Measurements from ENCODE around the gene NPC1.
"Not testable (repeated sequence)": the region's sequence is repeated elsewhere in the genome, so short reads cannot be mapped to it uniquely, and the experiment has no call there.

The NPC1 gene

DNA sequence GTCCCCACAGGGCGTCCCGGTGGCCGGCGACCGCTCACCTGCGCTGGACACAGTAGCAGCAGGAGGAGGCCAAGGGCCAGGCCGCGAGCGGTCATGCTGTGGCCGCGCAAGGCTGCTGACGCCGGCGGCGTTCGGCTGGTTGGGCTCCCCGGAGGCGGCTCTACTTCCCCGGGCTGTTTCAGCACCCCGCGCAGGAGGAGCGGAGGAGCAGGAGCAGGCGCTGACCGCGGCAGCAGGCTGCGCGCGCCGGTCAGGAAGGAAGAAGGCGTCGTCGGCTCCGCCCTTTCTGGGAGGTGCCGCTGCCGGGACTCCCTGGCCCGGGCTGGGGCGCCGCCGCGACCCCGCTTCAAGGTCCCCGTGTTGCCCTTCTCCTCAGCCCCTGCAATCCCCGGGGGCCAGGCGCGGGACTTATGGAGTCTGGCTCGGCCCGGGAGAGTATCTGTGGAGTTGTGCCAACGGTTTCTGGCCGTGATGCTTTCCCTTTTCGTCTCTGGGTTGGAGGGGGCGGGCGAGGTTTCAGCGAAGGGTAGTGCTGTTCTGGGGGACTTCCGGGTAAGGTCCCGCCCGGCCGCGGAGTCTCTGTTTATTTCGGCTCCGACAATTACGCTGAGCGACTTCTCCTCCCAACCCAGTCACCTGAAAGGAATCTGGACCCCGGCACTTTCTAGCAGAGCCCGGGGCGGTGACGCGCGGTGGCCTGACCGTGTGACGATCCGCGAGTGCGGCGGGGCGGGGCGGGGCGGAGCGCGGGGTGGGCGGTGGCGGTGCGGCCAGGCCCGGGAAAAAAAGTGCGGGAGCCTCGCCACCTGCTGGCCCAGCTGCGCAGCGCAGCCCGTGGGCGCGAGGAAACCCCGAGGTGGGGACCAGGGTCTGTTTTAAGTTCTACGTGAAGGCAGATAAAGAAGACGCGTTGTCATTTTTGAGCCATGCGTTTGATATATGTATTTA lies at the start of gene NPC1:
Gene NPC1 (minus strand): TSS at position 258 of the 948 bp plus-strand sequence. CDS start 163 bp downstream, at position 95.
- peak; percentile 79 to 91 (median 85) for DNase-seq (ENCODE audit: low read depth in 3 of 3)

DNA sequence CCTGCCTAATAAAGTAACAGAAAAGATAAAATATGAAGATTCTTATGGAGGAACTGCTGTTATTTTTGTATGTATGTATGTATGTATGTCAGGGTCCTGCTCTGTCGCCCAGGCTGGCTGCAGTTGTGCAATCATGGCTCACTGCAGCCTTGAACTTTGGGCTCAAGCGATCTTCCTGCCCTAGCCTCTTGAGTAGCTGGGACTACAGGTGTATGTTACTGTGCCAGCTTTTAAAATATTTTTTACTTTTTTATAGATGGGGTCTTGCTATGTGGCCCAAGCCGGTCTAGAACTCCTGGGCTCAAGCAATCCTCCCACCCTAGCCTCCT lies 49.7 kb upstream of the NPC1 start:
- no peak for DNase-seq (ENCODE audit: low read depth in 3 of 3)

DNA sequence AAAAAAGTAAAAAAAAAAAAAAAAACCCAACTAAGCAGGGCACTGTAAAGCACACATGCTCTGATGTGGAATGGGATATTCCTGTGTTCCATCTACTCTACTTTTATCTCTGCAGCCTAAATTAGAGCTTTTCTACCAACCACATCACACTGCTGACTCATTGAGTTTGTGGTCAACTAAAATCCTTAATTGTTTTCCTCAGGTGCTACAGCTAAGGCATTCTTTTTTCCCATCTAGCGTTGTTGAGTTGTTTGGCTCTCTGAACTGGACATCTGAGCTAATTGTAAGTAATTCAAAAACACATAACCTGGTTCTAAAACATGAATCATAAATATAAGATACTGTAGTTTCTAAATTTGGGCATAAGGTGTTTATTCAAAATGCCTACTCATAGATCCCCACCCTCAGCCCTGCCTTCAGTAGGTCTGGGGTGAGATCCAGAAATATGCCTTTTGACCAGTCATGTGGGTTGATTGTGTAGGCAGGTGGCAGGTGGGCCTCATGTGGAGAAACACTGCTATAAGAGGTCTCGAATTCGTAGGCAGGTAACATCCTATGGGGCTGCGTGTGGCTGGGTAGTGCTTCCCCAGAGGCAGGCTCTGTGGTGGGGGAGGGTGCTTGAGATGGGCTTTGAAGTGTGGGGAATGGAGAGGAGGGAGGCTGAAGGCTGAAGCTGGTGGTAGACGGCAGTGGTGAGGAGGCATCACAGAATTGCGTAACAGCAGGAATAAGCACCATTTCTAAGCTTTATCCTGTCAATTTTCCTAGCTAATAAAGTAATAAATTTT lies 49.2 kb upstream of the NPC1 start:
- no peak for DNase-seq (ENCODE audit: low read depth in 3 of 3)

DNA sequence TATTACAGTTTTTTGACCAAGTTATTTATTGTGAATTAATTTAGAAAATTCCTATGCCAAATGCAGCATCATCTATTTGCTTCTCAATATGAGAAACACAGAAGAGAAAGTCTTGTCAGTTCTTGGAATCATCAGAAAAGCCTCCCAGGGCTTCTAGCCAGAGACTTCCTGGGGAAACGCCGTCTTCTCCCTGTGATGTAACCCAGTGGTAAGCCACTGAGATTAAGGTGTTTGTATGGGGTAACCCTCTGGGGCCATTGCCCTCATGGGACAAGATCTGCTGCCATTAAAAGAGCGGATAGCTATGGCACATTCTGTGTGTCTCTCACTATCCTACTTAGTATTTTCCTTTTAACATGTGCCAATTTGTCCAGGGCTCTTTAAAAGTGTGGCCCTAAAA lies 48.4 kb upstream of the NPC1 start:
- no peak for DNase-seq (ENCODE audit: low read depth in 3 of 3)

DNA sequence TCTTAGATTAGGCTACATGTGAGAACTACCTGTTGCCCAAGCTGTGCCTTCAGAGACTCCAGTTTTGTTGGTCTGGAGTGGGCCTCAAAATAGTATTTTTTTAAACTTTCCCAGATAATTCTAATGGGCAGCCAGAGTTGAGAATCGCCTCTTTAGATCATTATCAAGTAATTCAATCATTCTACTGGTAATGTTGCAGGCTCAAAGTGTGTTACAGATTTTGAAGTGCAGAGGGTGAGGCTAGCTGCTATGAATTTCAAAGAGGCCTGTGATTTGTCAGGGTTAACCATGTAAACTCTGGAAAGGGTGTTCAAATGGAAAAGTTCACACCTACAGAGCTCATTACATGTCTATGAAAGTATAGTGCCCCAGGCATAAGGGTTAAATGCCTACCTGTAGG lies 46.3 kb upstream of the NPC1 start:
- DNase-seq (ENCODE audit: low read depth in 3 of 3) = no peak

DNA sequence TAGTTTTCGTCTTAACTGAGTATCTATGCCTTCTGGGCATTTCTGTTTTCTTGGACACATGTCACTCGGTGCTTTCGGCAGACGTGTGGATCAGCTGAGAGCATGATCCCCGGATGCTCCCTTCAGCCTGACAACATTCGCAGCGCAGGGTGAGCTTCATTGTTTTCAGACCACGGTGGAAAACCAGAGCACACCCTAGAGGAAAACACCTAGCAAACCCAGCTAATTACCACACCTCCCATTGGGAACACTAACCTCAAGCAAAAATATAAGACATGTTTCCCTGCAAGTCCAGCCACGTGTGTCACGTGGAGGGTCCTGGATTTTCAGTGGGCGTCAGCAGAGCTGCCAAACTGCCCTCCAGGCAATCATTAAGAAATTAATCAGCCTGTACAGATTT lies 45.4 kb upstream of the NPC1 start:
- DNase-seq (ENCODE audit: low read depth in 3 of 3) = no peak

DNA sequence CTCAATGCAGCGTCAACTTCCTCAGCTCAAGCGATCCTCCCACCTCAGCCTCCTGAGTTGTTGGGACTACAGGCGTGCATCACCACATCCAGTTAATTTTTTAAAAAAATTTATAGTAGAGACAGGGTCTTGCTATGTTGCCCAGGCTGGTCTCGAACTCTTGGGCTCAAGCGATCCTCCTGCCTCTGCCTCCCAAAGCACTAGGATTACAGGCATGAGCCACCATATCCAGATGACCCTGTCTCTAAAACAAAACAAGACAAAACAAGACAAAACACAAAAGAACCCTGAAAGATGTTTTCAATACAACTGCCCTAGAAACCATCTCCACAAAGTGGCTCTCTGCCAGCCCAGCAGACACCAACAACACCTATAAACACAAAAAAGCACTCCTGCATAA lies 45.0 kb upstream of the NPC1 start:
- no peak for DNase-seq (ENCODE audit: low read depth in 3 of 3)

DNA sequence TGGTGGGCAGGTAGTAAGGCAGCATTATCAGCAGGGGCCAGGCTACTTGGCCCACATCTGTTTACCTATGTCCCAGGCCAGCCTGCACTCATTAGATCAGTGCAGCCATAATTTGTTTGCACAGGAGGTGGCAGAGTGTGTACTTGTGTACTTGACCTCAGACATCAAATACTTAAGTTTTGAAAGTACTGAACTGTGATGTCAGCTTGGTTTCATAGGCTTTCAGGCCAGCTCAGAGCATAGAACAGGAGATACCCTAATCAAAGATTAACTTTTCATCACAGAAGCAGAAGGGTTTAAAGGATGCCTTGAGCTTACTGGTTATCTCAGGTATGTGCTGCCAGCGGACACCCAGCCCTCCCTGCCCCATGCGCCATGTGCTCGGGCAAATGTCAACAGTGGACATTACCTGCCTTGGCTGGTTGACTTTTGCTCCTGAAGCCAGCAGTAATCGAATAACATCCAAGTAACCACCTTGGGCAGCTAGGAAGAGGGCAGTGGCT lies 43.2 kb upstream of the NPC1 start:
- no peak for DNase-seq (ENCODE audit: low read depth in 3 of 3)

DNA sequence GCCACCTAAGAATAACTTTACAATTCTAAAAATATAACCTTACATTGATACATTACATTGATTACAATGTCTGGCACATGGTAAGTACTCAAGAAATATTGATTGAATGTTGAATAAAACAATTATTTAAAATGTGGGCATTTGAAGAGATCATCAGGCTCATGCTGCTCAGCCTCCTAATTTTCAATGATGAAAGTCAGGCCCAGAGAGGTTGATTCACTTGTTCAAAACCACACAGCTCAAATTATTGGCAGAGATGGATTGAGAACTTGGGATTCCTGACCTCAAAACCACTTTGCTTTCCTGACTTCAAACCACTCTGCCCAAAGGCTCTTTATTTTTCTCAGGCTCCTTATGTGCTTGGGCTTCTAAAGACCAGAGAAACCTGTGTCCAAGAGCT lies 41.7 kb upstream of the NPC1 start:
- DNase-seq (ENCODE audit: low read depth in 3 of 3) = no peak

DNA sequence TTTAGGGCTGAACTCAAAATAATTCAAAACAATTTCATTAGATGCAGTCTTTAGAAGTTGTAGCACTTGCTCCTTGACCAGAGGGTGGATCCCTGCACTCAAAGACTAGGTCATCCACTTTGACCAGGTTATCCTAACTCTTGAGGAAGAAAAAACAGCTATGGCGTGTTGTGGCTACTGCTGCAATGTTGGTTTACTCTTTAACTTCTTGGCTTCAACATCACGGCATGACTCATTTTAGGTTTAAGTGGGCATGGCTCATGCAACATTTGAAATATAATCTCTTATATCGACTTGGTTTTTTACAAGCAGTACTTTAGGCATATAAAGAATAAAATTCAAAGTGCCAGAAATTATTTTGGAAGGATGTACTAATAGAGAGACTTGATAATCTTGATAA lies 41.0 kb upstream of the NPC1 start:
- DNase-seq (ENCODE audit: low read depth in 3 of 3) = no peak

DNA sequence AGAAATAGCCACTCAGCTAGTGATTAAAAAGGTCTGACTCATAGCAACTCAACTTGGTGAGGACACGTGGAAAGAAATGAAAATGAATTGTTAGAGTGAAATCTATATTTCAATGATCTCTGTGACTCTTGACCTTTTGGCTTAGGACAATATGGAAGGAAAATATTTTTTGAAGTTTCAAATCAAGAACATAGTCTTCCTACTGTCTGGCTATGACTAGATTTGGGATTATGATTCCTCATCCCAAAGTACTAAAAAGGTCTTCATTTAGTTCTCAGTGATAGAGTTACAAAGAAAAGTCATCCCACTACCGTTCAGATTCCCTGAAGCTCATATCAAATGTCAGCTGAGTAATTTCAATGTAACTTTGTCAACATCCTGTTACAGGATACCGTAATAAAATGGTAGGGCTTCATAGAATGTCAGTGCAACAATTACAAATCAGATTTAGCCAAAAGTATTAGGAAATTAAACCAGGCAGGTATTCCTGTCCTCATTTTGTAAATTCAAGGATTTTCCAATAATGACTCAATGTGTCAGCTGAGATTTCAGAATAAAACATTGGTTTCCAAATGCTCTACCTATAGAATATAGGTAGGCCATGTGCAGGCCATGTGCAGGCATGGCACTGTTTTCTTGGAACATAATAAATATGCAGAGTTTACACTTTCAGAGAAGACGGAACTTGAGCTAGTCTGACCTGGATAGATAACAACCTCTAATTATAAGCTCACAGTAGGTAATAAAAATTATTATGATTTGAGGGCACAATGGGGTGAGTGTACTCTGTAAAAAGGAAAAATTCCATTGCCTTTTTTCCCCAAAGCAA lies 40.4 kb upstream of the NPC1 start:
- no peak for DNase-seq (ENCODE audit: low read depth in 3 of 3)

DNA sequence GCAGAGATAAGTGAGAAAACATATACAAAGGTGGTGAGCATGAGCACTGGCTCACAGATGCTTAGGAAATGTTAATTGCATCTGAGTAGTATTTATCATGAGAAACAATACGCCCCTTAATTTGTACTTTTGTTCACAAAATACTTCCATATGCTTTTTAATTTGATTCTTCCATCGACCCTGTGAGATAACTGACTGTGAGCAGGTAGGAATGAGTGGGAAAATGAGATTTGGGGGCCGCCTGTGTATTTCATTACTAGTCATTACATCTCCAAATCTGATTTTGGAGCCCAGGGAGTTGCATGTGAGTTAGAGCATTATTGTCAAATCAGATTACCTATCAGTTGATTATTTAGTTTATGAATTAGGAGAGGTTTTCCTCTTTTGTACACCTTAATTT lies 36.7 kb upstream of the NPC1 start:
- DNase-seq (ENCODE audit: low read depth in 3 of 3) = no peak

DNA sequence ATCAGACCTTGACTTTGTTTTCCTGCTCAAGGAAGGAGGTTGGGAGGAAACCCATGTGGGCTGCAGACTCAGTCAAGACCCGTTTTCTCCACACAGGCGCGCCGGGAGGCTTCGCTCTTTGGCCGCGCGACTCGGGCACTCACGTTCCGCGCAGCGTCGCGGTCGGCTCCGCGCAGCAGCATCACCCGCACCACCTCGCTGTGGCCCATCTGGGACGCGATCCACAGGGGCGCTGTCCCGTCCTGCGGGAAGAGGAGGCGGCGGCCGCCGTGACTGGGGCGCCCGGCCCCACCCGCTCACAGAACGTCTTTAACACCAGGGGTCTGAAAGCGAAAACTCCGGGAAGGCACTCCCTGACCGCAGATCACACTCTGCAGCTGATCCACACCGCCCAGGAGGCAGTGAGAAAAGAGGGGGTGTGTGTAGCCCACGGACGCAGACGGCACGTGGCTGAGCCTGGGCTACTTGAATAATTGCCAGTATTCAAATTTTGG lies 33.1 kb upstream of the NPC1 start:
- DNase-seq (ENCODE audit: low read depth in 3 of 3) = no peak

DNA sequence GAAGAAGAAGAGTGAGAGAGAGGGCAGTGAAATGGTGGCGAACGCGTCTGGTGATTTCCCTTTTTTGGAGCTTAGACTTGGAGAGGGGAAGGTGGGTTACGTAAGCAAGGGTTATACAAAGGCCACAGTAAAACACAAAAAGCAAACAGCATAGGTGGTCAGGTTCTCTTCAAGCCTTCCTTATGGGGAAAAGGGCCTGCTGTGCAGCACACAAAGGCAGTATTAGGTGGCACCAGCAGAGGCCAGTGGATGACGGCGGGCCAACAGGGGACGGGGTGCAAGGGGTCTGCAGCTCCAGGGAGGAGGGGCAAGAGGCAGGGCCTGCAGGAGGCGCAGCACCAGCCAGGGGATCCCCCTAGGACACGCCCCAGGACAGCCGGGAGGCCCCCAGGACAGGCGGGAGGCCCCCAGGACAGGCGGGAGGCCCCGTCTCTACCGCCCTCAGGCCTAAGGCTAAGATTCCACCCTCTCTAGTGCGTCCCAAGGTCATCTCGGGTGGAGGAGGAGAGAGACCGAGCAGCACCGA lies 32.6 kb upstream of the NPC1 start:
- no peak for DNase-seq (ENCODE audit: low read depth in 3 of 3)

DNA sequence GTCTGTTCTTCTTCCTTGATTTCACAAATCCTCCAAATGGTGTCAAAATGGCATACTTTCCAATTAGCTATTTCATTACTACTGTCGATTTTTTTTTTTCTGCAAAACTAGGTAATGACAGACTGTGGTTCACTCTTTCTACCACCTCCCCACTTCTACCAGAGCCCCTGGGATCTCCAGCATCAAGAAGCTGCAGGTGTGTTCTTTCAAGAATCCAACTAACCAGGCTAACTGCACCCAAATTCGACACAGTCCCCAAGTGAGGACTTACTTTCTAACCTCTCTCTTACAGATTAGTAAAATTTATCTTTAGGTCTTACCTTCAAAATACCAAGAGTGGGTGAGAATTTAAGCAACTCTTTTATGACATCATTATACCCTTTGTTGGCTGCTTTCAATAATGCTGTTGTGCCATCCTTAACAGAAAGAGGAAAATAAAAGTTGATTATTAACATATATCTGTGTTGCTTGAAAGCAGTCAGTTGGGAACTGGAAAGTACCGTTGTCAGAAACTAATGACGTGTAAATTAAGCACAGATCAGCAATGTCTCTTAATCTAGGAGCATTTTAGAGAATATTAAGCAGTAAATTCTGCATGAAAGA lies 31.2 kb upstream of the NPC1 start:
- DNase-seq (ENCODE audit: low read depth in 3 of 3) = no peak

DNA sequence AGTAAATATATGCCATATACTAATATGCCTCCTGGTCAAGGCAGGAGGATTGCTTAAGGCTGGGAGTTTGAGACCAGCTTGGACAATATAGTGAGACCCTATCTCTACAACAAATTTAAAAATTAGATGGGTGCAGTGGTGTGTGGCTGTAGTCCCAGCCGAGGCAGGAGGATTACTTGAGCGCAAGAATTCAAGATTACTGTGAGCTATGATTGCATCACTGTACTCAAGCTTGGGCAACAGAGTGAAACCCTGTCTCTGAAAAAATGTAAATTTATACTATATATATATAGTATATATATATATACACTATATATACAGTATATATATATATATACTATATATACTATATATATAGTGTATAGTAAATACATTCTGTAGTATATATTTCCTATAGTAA lies 30.0 kb upstream of the NPC1 start:
- no peak for DNase-seq (ENCODE audit: low read depth in 3 of 3)

DNA sequence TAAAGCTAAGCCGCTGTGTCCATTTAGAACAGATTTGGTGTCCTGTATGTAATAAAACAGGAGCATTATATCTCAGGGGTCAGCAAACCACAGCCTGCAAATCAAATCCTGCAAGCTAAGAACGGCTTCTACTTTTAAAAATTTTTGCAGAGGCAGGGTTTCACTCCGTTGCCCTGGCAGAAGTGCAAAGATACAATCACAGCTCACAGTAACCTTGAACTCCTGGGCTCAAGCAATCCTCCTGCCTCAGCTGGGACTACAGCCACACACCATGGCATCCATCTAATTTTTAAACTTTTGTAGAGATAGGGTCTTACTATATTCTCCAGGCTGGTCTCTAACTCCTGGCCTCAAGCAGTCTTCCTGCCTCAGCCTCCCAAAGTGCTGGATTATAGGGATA lies 28.6 kb upstream of the NPC1 start:
- no peak for DNase-seq (ENCODE audit: low read depth in 3 of 3)

DNA sequence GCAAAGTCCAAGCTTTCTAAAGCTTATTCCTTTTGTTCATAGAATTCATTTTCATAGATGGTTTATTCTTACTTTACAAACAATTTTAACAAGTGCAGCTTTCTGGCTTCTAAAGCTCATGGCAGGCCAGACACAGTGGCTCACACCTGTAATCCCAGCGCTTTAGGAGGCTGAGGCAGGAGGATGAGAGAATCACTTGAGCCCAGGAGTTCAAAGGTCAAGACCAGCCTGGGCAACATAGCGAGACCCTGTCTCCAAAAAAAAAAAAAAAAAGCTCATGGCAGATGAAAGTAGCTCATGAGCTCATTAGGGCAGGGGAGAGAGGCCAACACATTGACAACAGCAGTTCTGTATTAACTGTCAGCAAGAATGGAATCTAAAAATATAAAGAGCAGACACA lies 28.1 kb upstream of the NPC1 start:
- DNase-seq (ENCODE audit: low read depth in 3 of 3) = no peak

DNA sequence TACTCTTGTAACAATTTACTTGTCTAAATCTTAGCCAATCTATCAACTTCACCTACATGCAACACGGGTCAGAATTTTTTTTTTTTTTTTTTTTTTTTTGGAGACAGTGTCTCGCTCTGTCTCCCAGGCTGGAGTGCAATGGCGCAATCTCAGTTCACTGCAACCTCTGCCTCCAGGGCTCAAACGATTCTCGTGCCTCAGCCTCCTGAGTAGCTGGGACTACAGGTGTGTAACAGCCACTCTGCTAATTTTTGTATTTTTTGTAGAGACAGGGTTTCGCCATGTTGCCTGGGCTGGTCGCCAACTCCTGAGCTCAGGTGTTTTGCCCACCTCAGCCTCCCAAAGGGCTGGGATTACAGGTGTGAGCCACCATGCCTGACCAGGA lies 26.8 kb upstream of the NPC1 start:
- DNase-seq (ENCODE audit: low read depth in 3 of 3) = not testable (repeated sequence)

DNA sequence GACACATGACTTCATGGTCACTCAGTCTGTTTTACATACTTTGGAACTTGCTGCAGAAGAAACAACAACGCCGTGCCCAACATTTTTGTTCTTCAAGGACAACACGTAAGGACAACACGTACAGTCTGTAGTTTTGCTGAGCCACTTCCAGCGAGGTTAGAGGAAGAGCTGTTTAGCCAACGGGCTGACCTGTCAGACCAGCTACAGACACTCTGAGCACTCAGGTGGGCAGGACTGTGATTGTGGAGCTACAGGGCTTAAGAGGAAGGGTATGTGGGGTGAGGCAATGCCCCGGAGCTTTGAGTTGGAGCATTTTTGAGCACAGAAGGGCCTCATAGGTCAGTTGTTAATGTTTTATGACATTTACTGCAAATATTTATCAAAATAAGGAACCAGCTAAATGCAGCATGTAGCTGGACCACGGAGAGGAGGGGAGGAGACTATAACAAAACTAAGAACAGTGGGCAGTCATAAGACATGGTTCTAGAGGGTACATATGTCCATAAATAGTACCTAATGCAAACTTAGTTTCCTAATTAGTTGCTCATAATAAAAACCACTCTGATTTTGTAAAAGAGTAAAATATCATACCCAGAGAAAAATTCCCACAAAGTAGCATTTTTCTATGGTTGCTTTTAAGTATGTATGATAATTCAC lies 26.3 kb upstream of the NPC1 start:
- no peak for DNase-seq (ENCODE audit: low read depth in 3 of 3)

All from stimulated activated CD4-positive, alpha-beta T cell treated with anti-CD3 and anti-CD28 coated beads, TNF-alpha, amount 100 ng/mL, for 24 hours (primary cell).